GM23338 (cell line): ENCODE data around the gene PGAM4. TPM values are rescaled to one million over a fixed set of nuclear protein-coding genes. Genes with fewer than 3 reads are reported as not detected.

Experiments
- ATAC-seq: fragments of 200-7000 bp; cut with Tn5 transposase; 3 replicates; pipeline ENCODE4 v1.9.1; 2020
- DNase-seq: peaks from one replicate; pipeline ENCODE4 v3.0.0-alpha.2; 2015; ENCODE audit warnings: low spot score
- H2AFZ ChIP-seq: fragments of 200-600 bp; sonication (generic); 2 replicates; pipeline ENCODE4 v1.8.0; 2016; ENCODE audit warnings: antibody characterized with exemption, mild to moderate bottlenecking, moderate library complexity
- H3F3A ChIP-seq: fragments of 200-600 bp; sonication (generic); replicated peaks from 2 replicates; pipeline ENCODE4 v1.8.0; 2017; ENCODE audit warnings: antibody characterized with exemption, mixed run types, low read depth
- H3K27ac ChIP-seq: fragments of 200-600 bp; sonication (generic); 2 replicates; pipeline ENCODE4 v1.6.1; 2016; ENCODE audit warnings: low read depth
- H3K27me3 ChIP-seq: fragments of 200-600 bp; sonication (generic); 2 replicates; pipeline ENCODE4 v1.8.0; 2016; ENCODE audit warnings: mild to moderate bottlenecking, mixed run types, moderate library complexity; ENCODE audit not compliant: insufficient read depth
- H3K36me3 ChIP-seq: fragments of 200-600 bp; sonication (generic); 2 replicates; pipeline ENCODE4 v1.8.0; 2016; ENCODE audit warnings: mild to moderate bottlenecking; ENCODE audit not compliant: insufficient read depth
- H3K4me1 ChIP-seq: fragments of 200-600 bp; sonication (generic); 2 replicates; pipeline ENCODE4 v1.8.0; 2016; ENCODE audit warnings: mild to moderate bottlenecking, moderate library complexity; ENCODE audit not compliant: insufficient read depth
- H3K4me2 ChIP-seq: fragments of 200-600 bp; sonication (generic); 2 replicates; pipeline ENCODE4 v1.7.1; 2017; ENCODE audit warnings: mixed run types
- H3K4me3 ChIP-seq: fragments of 200-600 bp; sonication (generic); 2 replicates; pipeline ENCODE4 v1.6.1; 2016; ENCODE audit warnings: mixed run types
- H3K79me2 ChIP-seq: fragments of 200-600 bp; sonication (generic); replicated peaks from 2 replicates; pipeline ENCODE4 v1.8.0; 2017; ENCODE audit warnings: mild to moderate bottlenecking; ENCODE audit not compliant: insufficient read depth
- H3K9me2 ChIP-seq: fragments of 200-600 bp; sonication (generic); 2 replicates; pipeline ENCODE4 v1.8.0; 2017; ENCODE audit not compliant: insufficient read depth
- H4K20me1 ChIP-seq: fragments of 200-600 bp; sonication (generic); replicated peaks from 2 replicates; pipeline ENCODE4 v1.8.0; 2017; ENCODE audit warnings: mild to moderate bottlenecking; ENCODE audit not compliant: insufficient read depth
- H3K27ac Mint-ChIP-seq: 2 replicates; pipeline ENCODE4 v1.8.0; 2020; ENCODE audit warnings: inconsistent platforms, mild to moderate bottlenecking, moderate library complexity, mixed read lengths
- H3K27me3 Mint-ChIP-seq: 3 replicates; pipeline ENCODE4 v1.8.0; 2022; ENCODE audit warnings: low read depth, mild to moderate bottlenecking, moderate library complexity, mixed read lengths, inconsistent platforms; ENCODE audit not compliant: insufficient read depth, poor library complexity
- H3K36me3 Mint-ChIP-seq: 3 replicates; pipeline ENCODE4 v1.8.0; 2021; ENCODE audit warnings: low read depth, mild to moderate bottlenecking, inconsistent platforms, moderate library complexity, mixed read lengths
- H3K4me1 Mint-ChIP-seq: 3 replicates; pipeline ENCODE4 v1.8.0; 2020; ENCODE audit warnings: mild to moderate bottlenecking, inconsistent platforms, mixed read lengths
- H3K4me3 Mint-ChIP-seq: 3 replicates; pipeline ENCODE4 v1.8.0; 2021; ENCODE audit warnings: moderate library complexity, mild to moderate bottlenecking, inconsistent platforms, mixed read lengths
- H3K9me3 Mint-ChIP-seq: 3 replicates; pipeline ENCODE4 v1.8.0; 2020; ENCODE audit warnings: moderate library complexity, mild to moderate bottlenecking, inconsistent platforms, mixed read lengths
- CREB1 ChIP-seq: fragments of 250-450 bp; sonication (Bioruptor Pico); IDR thresholded peaks from 2 replicates; pipeline ENCODE4 v1.5.0; 2020; ENCODE audit warnings: low read depth, mild to moderate bottlenecking, moderate library complexity
- CTCF ChIP-seq, 2 experiments: fragments of 200-600 bp in 1 of 2; sonication (generic) in 1 of 2; conservative IDR thresholded peaks; 2 replicates each; pipeline versions ENCODE4 v1.5.1 to v1.6.1; 2016 to 2017; ENCODE audit warnings: antibody characterized with exemption in 2 of 2, low read depth in 2 of 2, mild to moderate bottlenecking in 2 of 2, moderate library complexity in 1 of 2
- EZH2 ChIP-seq: fragments of 200-600 bp; sonication (generic); IDR thresholded peaks from one replicate; pipeline ENCODE4 v1.8.0; 2017; ENCODE audit warnings: antibody characterized with exemption, mild to moderate bottlenecking, low read depth; ENCODE audit not compliant: unreplicated experiment
- EZH2phosphoT487 ChIP-seq: fragments of 200-600 bp; sonication (generic); IDR thresholded peaks from one replicate; pipeline ENCODE4 v1.8.1; 2018; ENCODE audit warnings: antibody characterized with exemption; ENCODE audit not compliant: unreplicated experiment
- JUNB ChIP-seq: IDR thresholded peaks from one replicate; pipeline ENCODE4 v1.6.1; 2016; ENCODE audit warnings: antibody characterized with exemption; ENCODE audit not compliant: unreplicated experiment
- NANOG ChIP-seq: IDR thresholded peaks from 2 replicates; pipeline ENCODE4 v1.6.1; 2016; ENCODE audit warnings: antibody characterized with exemption, borderline replicate concordance
- POLR2AphosphoS5 ChIP-seq: IDR thresholded peaks from 2 replicates; pipeline ENCODE4 v1.6.1; 2016; ENCODE audit warnings: antibody characterized with exemption, low read depth
- STAT1 ChIP-seq: IDR thresholded peaks from one replicate; pipeline ENCODE4 v1.6.1; 2016; ENCODE audit warnings: antibody characterized with exemption; ENCODE audit not compliant: unreplicated experiment
- ZNF114 ChIP-seq: fragments of 250-450 bp; sonication (Bioruptor Pico); IDR thresholded peaks from 2 replicates; pipeline ENCODE4 v1.5.0; 2020; ENCODE audit warnings: mild to moderate bottlenecking, moderate library complexity
- ZNF331 ChIP-seq: fragments of 250-450 bp; sonication (Bioruptor Pico); IDR thresholded peaks from 2 replicates; pipeline ENCODE4 v1.5.0; 2020; ENCODE audit warnings: low read depth, mild to moderate bottlenecking, moderate library complexity
- ZNF462 ChIP-seq: fragments of 250-450 bp; sonication (Bioruptor Pico); IDR thresholded peaks from 2 replicates; pipeline ENCODE4 v1.5.0; 2020; ENCODE audit warnings: mild to moderate bottlenecking, moderate library complexity
- polyA plus RNA-seq: library from polyadenylated mRNA; unstranded; fragments of >200 nt; fragmentation: Nextera tagmentation; extraction: Ambion mirVana; gene quantifications from 2 replicates; pipeline ENCODE4 v1.2.1, GENCODE V29; 2016
- total RNA-seq: library from RNA; depleted of rRNA; stranded (reverse); fragments of >200 nt; shearing (Covaris generic); gene quantifications from 2 replicates; pipeline ENCODE4 v1.2.3, GENCODE V29; 2014
- TF ChIP-seq, protein P1 (sequence below): IDR thresholded peaks from 2 replicates; pipeline ENCODE4 v1.6.1; 2016; ENCODE audit warnings: antibody characterized with exemption
- TF ChIP-seq, protein P2 (sequence below): IDR thresholded peaks from one replicate; pipeline ENCODE4 v1.6.1; 2018; ENCODE audit warnings: antibody characterized with exemption; ENCODE audit not compliant: unreplicated experiment

PGAM4 gene
- total and polyA plus RNA-seq, 2 experiments from 2014 or later: 0.52 TPM; not detected in 1

DNA sequence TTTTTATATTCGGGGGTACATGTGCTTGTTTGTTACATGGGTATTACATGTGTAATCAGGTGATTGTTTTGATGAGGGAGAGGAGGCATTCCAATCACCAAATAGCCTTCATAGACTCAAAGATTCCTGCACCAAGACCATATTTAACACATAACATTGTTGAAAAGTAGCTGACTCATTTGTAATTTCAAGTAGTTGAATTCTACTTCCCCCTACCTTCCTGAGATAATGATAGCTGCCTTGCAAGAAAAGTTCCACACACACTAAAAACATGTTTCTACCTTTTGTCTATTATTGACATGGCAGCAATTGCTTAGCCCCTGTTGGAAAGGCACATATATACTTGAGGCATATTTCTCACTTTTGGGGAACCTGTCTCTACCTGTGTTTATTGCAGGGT lies 16.1 kb downstream of the PGAM4 start:
- Mint-ChIP-seq H3K27me3 (peaks cover 2% of the 10 kb centered on the region), H3K4me1 (no peaks in the 10 kb centered on the region), H3K9me3 (no peaks in the 10 kb centered on the region), H3K27ac (no peak overlapping the region), H3K36me3 (no peaks in the 10 kb centered on the region), H3K4me3 (no peak overlapping the region)
- no peak overlapping the region for H2AFZ ChIP-seq
- H3K27me3 ChIP-seq: no peaks in the 10 kb centered on the region
- no peaks in the 10 kb centered on the region for H3F3A ChIP-seq
- DNase-seq (no peak), ATAC-seq (no peak)
- TF ChIP-seq ZNF331: no peak
- TF ChIP-seq POLR2AphosphoS5: no peak
- TF ChIP-seq NANOG: no peak
- no peak for TF ChIP-seq EZH2
- no peak for TF ChIP-seq CREB1
- TF ChIP-seq, protein P1, sequence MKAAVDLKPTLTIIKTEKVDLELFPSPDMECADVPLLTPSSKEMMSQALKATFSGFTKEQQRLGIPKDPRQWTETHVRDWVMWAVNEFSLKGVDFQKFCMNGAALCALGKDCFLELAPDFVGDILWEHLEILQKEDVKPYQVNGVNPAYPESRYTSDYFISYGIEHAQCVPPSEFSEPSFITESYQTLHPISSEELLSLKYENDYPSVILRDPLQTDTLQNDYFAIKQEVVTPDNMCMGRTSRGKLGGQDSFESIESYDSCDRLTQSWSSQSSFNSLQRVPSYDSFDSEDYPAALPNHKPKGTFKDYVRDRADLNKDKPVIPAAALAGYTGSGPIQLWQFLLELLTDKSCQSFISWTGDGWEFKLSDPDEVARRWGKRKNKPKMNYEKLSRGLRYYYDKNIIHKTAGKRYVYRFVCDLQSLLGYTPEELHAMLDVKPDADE: no peak
- TF ChIP-seq EZH2phosphoT487: no peak
- no peak for TF ChIP-seq ZNF114
- TF ChIP-seq ZNF462: no peak
- no peak for TF ChIP-seq STAT1
- no peak for TF ChIP-seq JUNB
- TF ChIP-seq, protein P2, sequence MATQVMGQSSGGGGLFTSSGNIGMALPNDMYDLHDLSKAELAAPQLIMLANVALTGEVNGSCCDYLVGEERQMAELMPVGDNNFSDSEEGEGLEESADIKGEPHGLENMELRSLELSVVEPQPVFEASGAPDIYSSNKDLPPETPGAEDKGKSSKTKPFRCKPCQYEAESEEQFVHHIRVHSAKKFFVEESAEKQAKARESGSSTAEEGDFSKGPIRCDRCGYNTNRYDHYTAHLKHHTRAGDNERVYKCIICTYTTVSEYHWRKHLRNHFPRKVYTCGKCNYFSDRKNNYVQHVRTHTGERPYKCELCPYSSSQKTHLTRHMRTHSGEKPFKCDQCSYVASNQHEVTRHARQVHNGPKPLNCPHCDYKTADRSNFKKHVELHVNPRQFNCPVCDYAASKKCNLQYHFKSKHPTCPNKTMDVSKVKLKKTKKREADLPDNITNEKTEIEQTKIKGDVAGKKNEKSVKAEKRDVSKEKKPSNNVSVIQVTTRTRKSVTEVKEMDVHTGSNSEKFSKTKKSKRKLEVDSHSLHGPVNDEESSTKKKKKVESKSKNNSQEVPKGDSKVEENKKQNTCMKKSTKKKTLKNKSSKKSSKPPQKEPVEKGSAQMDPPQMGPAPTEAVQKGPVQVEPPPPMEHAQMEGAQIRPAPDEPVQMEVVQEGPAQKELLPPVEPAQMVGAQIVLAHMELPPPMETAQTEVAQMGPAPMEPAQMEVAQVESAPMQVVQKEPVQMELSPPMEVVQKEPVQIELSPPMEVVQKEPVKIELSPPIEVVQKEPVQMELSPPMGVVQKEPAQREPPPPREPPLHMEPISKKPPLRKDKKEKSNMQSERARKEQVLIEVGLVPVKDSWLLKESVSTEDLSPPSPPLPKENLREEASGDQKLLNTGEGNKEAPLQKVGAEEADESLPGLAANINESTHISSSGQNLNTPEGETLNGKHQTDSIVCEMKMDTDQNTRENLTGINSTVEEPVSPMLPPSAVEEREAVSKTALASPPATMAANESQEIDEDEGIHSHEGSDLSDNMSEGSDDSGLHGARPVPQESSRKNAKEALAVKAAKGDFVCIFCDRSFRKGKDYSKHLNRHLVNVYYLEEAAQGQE: no peak
- no peak for TF ChIP-seq CTCF (conservative IDR thresholded peaks at IDR 0.05; ENCODE audit: low read depth in 2 of 2)
- no peaks in the 10 kb centered on the region for H3K9me2 ChIP-seq
- H3K4me2 ChIP-seq: no peak overlapping the region
- H3K79me2 ChIP-seq: no peaks in the 10 kb centered on the region
- H3K4me3 ChIP-seq: no peak overlapping the region
- H3K36me3 ChIP-seq: no peaks in the 10 kb centered on the region
- no peaks in the 10 kb centered on the region for H3K4me1 ChIP-seq
- no peak overlapping the region for H3K27ac ChIP-seq
- no peaks in the 10 kb centered on the region for H4K20me1 ChIP-seq
